GM21390 (cell line): ENCODE data around the gene NUDT21.
"Not testable (repeated sequence)": the region's sequence is repeated elsewhere in the genome, so short reads cannot be mapped to it uniquely, and the experiment has no call there.

Experiments used
- ATAC-seq: cut with Tn5 transposase; IDR thresholded peaks from one replicate; pipeline ENCODE4 v1.9.1; 2021; ENCODE audit not compliant: unreplicated experiment

The NUDT21 gene

DNA sequence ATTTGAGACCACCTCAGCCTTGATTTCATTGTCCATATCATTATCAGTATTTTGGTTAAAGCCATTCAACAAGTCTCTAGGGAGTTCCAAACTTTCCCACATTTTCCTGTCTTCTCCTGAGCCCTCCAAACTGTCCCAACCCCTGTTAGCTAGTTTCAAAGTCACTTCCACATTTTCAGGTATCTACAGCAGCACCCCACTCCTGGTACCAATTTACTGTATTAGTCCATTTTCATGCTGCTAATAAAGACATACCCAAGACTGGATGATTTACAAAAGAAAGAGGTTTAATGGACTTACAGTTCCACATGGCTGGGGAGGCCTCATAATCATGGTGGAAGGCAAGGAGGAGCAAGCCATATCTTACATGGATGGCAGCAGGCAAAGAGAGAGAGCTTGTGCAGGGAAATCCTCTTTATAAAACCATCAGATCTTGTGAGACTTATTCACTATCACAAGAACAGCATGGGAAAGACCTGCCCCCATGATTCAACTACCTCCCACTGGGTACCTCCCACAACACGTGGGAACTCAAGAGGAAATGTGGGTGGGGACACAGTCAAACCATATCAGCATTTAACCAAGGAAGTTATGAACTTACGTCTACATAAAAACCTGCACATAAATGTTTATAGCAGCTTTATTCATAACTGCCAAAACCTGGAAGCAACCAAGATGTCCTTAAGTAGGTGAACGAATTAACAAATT lies 70.2 kb downstream of the NUDT21 start:
- not testable (repeated sequence) for ATAC-seq
